Dedifferentiated amniotic fluid mesenchymal stem cell (primary cell): ENCODE data around the gene LARP4B.

ENCODE experiments used
- DNase-seq: peaks from one replicate; pipeline ENCODE4 v3.0.0-alpha.2; 2016; ENCODE audit errors: extremely low spot score

The LARP4B gene

DNA sequence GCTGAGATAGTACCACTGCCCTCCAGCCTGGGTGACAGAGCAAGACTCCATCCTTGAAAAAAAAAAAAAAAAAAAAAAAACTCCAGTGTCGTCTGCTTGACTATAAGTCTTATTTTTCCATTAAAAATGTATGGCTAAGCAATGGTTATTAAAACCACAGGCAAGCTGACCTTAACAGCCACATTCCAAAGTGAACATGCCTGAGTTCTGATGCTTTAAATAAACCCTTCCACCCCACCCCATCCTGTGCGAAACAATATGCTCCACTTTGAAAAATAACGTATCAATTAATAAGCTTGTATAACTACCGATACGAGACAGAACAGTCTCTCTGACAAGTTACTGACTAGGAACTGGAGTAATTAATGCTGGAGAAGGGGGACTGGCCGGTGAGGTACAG is 63.7 kb downstream of the LARP4B start:
- no peak for DNase-seq

- DNase-seq, result no peak
Measured at GRCh38 chr10:866577-866941, 64.9 kb downstream of the LARP4B start.

DNA sequence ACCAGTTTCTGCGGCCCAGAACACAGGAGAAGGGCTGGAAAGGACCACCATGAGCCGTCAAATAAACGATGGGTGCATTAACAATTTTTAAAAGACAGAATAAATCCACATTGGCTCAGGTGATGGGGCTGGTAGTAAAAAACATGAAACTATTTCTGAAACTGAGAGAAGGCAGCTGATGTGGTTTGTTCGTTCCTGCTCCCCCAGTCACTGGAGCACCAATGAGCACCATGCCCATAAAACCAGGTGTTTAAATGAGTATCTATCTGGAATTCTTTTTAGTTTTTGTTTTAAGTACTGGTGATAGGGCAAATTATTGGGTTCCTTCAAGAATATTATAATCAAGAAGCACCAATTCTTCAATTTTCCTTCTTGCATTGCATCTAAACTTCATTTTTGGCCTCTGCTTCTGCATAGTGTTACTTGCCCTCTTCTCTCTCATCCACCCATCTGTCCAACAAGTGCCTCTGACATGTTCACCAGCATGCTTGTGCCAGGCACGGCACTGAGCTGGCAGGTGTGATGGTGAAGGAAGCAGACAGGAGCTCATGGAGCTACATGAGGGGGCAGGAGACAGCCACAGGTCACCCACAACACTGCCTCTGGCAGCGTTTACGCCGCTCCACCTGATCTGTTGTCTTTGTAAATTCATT is 65.5 kb downstream of the LARP4B start:
- no peak for DNase-seq

GRCh38 chr10:865257-865656 is 66.2 kb downstream of the LARP4B start:
- no peak for DNase-seq

GRCh38 chr10:860519-860918 is 71.0 kb downstream of the LARP4B start:
- DNase-seq, result no peak

GRCh38 chr10:856416-857157 is 74.9 kb downstream of the LARP4B start:
- DNase-seq, result no peak

DNA sequence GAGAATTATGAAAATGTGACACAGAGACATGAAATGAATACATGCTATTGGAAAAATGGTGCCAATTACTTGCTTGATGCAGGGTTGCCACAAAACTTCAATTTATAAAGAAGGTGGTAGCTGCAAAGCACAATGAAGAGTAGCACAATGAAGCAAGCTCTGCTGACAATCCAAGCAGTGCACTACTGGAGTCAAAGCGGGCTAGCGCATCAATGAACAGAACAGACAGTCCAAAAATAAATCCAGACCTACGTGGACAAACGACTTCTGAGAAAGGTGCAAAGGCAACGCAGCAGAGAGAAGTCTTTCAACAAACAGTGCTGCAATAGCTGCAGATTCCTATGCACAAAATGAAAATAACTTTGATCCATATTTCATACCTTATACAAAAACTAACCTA is 75.8 kb downstream of the LARP4B start:
- no peak for DNase-seq

- no peak for DNase-seq
Measured at GRCh38 chr10:855079-855478, 76.4 kb downstream of the LARP4B start.

GRCh38 chr10:853017-853416 is 78.5 kb downstream of the LARP4B start:
- no peak for DNase-seq

- DNase-seq, result no peak
Measured at GRCh38 chr10:852386-852785, 79.1 kb downstream of the LARP4B start.

- no peak for DNase-seq
Measured at GRCh38 chr10:851901-852300, 79.6 kb downstream of the LARP4B start.

- DNase-seq, result no peak
Measured at GRCh38 chr10:850093-850492, 81.4 kb downstream of the LARP4B start.

GRCh38 chr10:847868-848267 is 83.6 kb downstream of the LARP4B start:
- no peak for DNase-seq

DNA sequence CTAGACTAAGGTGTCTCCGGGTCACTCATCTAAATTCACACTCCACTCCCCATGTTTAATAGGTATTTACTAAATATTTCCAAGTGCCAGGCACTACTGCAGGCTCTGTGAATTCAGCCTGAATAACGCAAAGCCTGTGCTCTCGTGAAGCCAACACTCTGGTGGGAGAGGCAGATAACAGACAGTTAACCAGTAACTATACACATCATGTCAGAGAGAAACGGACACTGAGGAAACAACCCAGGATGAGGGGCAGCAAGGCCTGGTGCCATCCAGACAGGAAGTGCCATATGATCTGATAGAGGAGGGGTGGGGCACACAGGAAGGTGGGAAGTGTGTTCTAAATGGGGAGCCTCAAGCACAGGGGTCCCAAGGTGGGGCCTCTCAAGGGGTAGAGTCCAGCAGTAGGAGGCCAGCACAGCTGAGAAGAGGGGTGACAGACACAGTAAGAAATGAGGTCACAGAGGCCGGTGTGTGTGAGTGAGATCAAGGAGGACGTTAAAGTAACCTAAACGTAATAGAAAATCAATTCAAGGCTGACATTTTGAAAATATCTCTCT is 85.3 kb downstream of the LARP4B start:
- no peak for DNase-seq

DNA sequence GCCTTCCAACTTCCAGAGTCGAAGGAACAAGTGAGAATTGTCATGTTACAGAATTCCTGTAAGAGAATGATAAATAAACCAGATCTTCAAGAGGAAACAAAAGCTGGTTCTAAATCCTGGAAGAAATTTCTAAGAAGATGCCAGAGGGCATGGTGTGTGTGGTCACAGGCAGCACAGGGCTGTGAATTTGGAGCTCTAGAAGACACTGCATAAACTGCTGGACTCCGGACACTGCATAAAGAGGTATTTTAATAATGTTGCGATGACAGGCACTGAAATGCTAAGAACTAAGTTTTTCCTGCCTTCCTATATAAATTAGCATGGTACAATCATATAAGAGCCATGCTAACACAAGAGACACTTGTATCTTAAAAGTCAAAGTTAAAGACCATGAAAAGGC is 86.0 kb downstream of the LARP4B start:
- DNase-seq, result peak; percentile 19

DNA sequence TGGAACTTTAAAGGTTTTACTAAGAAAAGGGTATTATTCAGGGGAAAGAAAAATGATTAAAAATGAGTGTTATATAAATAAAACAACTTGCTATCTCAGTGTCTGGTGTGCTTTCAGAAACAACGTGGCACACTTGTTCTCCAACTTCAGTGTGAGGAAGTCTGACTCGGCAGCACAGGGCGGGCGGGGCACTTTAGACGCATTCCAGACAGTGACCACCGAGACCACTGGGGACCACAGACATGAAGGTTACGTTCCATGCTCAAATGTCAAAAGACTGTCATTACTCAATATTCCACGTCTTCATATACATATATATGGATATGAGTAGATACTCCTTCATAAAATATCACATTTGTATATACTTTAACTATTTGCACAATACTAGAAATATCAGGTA is 87.0 kb downstream of the LARP4B start:
- DNase-seq, result peak; percentile 22

DNA sequence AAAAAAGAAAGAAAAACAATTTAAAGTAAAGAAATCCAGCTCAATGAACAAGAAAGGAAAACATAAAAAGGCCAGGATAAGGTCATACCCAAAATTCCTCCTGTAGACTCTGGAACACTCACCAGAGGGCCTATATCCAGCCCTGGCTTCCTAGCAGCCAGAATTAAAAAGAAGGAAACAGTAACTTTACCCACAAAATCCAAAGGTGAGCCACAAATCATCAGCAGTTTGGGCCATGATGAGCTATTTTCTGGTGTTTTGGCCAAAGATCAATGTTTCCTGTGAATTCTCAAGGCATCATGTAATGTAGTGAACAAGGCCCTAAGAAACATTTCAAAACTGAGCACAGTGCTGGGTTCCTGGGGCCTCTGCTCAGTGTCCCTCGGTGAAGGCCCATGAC is 87.8 kb downstream of the LARP4B start:
- no peak for DNase-seq

- no peak for DNase-seq
Measured at GRCh38 chr10:842795-843194, 88.7 kb downstream of the LARP4B start.

DNA sequence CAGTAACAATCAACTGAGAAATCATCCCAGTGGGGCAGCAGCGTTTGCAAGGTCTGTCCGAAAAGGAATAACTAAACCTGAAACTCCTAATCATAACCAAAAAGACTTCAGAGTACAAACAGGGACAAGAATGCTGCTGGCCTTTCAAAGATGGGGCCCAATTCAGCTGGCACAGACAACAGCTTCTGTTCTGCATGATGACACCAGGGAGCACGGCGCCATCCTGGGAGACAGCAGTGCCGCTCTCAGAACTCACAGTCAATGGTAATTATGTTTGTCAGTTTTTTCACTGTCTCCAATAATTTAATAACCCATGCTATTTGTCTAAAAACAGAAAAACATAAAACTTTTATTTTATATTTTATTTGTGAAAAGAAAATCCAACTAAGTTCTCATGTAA is 90.0 kb downstream of the LARP4B start:
- DNase-seq, result no peak

DNA sequence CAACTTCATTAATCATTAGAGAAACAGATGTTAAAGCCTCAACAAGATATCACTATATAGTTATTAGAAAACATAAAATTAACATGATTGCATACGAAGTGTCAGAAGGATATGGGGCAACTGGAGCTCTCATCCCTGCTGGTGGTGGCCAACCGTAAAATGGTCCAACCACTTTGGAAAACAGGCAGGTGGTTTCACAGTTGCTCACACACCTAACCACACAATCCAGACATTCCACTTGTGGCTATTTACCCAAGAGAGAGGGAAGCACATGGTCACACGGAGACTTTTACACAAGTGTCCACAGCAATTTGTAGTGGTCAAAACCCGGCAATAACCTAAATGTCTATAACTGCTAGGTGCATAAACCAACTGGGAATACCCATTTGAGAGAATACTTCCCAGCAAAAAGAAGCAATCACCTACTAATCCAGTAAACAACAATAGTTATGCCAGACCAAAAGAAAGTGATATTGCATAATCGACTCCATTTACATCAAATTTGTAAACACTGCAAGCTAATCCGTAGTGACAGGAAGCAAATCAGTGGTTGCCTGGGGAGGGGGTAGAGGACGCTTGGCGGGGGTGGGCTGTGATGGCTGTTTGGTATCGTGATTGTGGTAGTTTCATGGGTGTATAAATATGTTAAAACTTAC is 91.8 kb downstream of the LARP4B start:
- DNase-seq, result no peak

GRCh38 chr10:836782-837181 is 94.7 kb downstream of the LARP4B start:
- DNase-seq, result no peak

DNA sequence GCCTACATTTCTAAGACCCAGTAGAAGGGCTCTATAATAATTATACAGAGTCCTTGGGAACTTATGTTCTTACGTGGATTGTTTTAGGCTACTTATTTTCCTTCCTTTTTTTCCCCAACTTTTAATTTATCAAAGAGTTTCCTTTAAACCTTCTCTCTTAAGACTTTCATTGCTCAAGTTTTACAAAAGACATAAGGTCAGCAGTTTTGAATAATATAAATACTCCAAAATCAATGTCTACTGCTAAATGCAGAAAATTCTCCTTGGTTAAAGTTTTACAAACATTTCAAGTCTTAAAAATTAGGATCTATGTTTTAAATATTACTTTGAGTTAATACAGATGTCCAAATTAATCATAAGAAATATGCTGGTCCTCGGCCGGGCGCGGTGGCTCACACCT is 97.0 kb downstream of the LARP4B start:
- DNase-seq, result no peak

DNA sequence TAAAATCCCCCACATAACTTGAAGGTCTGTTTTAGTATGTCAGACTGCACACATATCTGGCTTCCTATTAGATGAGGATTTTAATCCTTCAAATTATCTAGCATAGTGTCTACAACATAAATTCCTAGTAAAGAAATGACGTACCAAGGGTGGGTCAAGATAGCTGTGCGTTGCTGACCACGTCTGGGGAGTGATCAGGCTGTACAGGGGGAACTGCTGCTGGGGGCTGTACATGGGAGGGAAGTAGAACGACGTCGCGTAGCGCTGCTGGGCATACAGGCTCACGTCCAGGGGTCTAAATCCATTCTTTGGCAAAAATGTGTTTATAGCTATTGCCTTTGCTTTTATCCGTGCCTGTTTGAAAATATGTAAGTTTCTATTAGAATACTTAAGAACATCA is 102.3 kb downstream of the LARP4B start:
- no peak for DNase-seq
